Measurements from ENCODE around the gene MRPL40.

The MRPL40 gene

GRCh38 chr22:19463491-19464469 lies 31.4 kb downstream of the MRPL40 start:
- no peak for DNase-seq

GRCh38 chr22:19464546-19464945 lies 32.2 kb downstream of the MRPL40 start:
- DNase-seq, result no peak

GRCh38 chr22:19464975-19465374 lies 32.6 kb downstream of the MRPL40 start:
- DNase-seq, result no peak

- no peak for DNase-seq
Measured at GRCh38 chr22:19466126-19466716, 33.9 kb downstream of the MRPL40 start.

GRCh38 chr22:19466848-19467752 lies 34.8 kb downstream of the MRPL40 start:
- no peak for DNase-seq

GRCh38 chr22:19467912-19468311 lies 35.6 kb downstream of the MRPL40 start:
- no peak for DNase-seq

- no peak for DNase-seq
Measured at GRCh38 chr22:19469421-19469820, 37.1 kb downstream of the MRPL40 start.

- no peak for DNase-seq
Measured at GRCh38 chr22:19470010-19470409, 37.7 kb downstream of the MRPL40 start.

- no peak for DNase-seq
Measured at GRCh38 chr22:19471572-19471971, 39.2 kb downstream of the MRPL40 start.

- no peak for DNase-seq
Measured at GRCh38 chr22:19472233-19472632, 39.9 kb downstream of the MRPL40 start.

GRCh38 chr22:19473578-19473977 lies 41.2 kb downstream of the MRPL40 start:
- DNase-seq, result no peak

- DNase-seq, result no peak
Measured at GRCh38 chr22:19476023-19476422, 43.7 kb downstream of the MRPL40 start.

GRCh38 chr22:19477321-19478044 lies 45.1 kb downstream of the MRPL40 start:
- DNase-seq, result no peak

GRCh38 chr22:19478045-19478900 lies 45.9 kb downstream of the MRPL40 start:
- DNase-seq, result no peak

GRCh38 chr22:19478901-19479354 lies 46.6 kb downstream of the MRPL40 start, which contains the start of gene UFD1:
Gene UFD1 (minus strand): TSS chr22:19479193. CDS start chr22:19479085, 108 bp downstream.
- peak; percentile 69 for DNase-seq

GRCh38 chr22:19479355-19480172 lies 47.2 kb downstream of the MRPL40 start, which contains the start of gene CDC45:
Gene CDC45 (plus strand): TSS chr22:19479920. CDS start chr22:19479969, 49 bp downstream.
- peak; percentile 95 for DNase-seq

- no peak for DNase-seq
Measured at GRCh38 chr22:19480173-19480568, 47.8 kb downstream of the MRPL40 start.

GRCh38 chr22:19480789-19481188 lies 48.4 kb downstream of the MRPL40 start:
- DNase-seq, result no peak

- no peak for DNase-seq
Measured at GRCh38 chr22:19482297-19482696, 50.0 kb downstream of the MRPL40 start.

All from NCI-H524 treated with DMSO at 0.1 percent for 48 hours (cell line).